H1 (cell line): Measurements from ENCODE around the gene GALNT7. TPM values are rescaled to one million over a fixed set of nuclear protein-coding genes. Genes with fewer than 3 reads are reported as not detected.

ENCODE experiments used
- CTCF ChIA-PET: fragments of 300-600 bp; sonication (Branson Sonifier 250); formaldehyde crosslinking; loops from one replicate; lab custom pipeline; 2021; ENCODE audit not compliant: partially characterized antibody; lab: Charles Lee
- POLR2A ChIA-PET: fragments of 300-600 bp; sonication (Branson Sonifier 250); formaldehyde crosslinking; loops from one replicate; lab custom pipeline; 2021; ENCODE audit warnings: inconsistent platforms; ENCODE audit not compliant: partially characterized antibody; lab: Charles Lee
- DNase-seq, 2 experiments: peaks; one replicate each; pipeline versions ENCODE4 v3.0.0 to v3.0.0-alpha.2; 2010 to 2022; ENCODE audit warnings: low spot score in 2 of 2, low read depth in 1 of 2, mixed read lengths in 1 of 2
- FAIRE-seq: peaks from 2 replicates; lab custom pipeline; 2011; peaks lifted over from hg19 to GRCh38; lab: Jason Lieb, UNC
- H2AFZ ChIP-seq: 2 replicates; pipeline ENCODE4 v1.8.1; 2012; ENCODE audit warnings: low read length, inconsistent platforms
- H2AK5ac ChIP-seq: 2 replicates; pipeline ENCODE4 v1.6.1; 2013; ENCODE audit warnings: low read depth, low read length
- H2BK120ac ChIP-seq: replicated peaks from 2 replicates; pipeline ENCODE3; 2013; ENCODE audit warnings: low read depth, low read length, inconsistent platforms
- H2BK12ac ChIP-seq: 2 replicates; pipeline ENCODE4 v1.6.1; 2013; ENCODE audit warnings: low read depth, low read length
- H2BK15ac ChIP-seq: 2 replicates; pipeline ENCODE4 v1.6.1; 2013; ENCODE audit warnings: low read length
- H2BK20ac ChIP-seq: 2 replicates; pipeline ENCODE4 v1.6.1; 2013; ENCODE audit warnings: low read length
- H2BK5ac ChIP-seq: 2 replicates; pipeline ENCODE4 v1.6.1; 2013; ENCODE audit warnings: low read depth, low read length
- H3K14ac ChIP-seq: 2 replicates; pipeline ENCODE4 v1.6.1; 2013; ENCODE audit warnings: inconsistent platforms; ENCODE audit not compliant: insufficient read length
- H3K18ac ChIP-seq: 2 replicates; pipeline ENCODE4 v1.6.1; 2013; ENCODE audit warnings: low read length; ENCODE audit errors: extremely low read depth
- H3K23ac ChIP-seq: 2 replicates; pipeline ENCODE4 v1.6.1; 2013; ENCODE audit warnings: inconsistent platforms; ENCODE audit not compliant: insufficient read length
- H3K23me2 ChIP-seq: 2 replicates; pipeline ENCODE4 v1.6.1; 2013; ENCODE audit warnings: low read depth, low read length
- H3K27ac ChIP-seq: 2 replicates; pipeline ENCODE4 v1.6.1; 2011; ENCODE audit warnings: low read depth, low read length, inconsistent platforms
- H3K27me3 ChIP-seq, 4 experiments: replicated peaks in 1 of 4; 1 replicate in 1 of 4; 2 replicates in 3 of 4; pipeline versions ENCODE4 v1.6.1 to v1.8.1; 2011 to 2013; ENCODE audit warnings: low read length in 3 of 4, mild to moderate bottlenecking in 3 of 4, inconsistent platforms in 2 of 4, mixed read lengths in 2 of 4, moderate library complexity in 1 of 4; ENCODE audit not compliant: control insufficient read depth in 3 of 4, insufficient read depth in 3 of 4; ENCODE audit errors: extremely low read depth in 1 of 4
- H3K36me3 ChIP-seq, 4 experiments: 2 replicates each; pipeline versions ENCODE4 v1.6.1 to v1.8.1; 2011 to 2013; ENCODE audit warnings: mild to moderate bottlenecking in 4 of 4, low read length in 3 of 4, moderate library complexity in 2 of 4, control low read depth in 1 of 4, inconsistent platforms in 1 of 4; ENCODE audit not compliant: insufficient read depth in 4 of 4, control insufficient read depth in 2 of 4
- H3K4ac ChIP-seq: replicated peaks from 2 replicates; pipeline ENCODE3; 2013; ENCODE audit warnings: low read length, low read depth, mixed read lengths, inconsistent platforms; ENCODE audit not compliant: insufficient read length
- H3K4me1 ChIP-seq, 4 experiments: replicated peaks in 1 of 4; 1 replicate in 1 of 4; 2 replicates in 3 of 4; pipeline versions ENCODE4 v1.6.1 to v1.8.1; 2011 to 2013; ENCODE audit warnings: low read length in 3 of 4, inconsistent platforms in 2 of 4, mixed read lengths in 1 of 4; ENCODE audit not compliant: insufficient read depth in 4 of 4, control insufficient read depth in 3 of 4
- H3K4me2 ChIP-seq, 2 experiments: 2 replicates each; pipeline versions ENCODE4 v1.6.1 to v1.8.1; 2011 to 2013; ENCODE audit warnings: low read depth in 2 of 2, low read length in 2 of 2, control low read depth in 1 of 2, inconsistent platforms in 1 of 2, mild to moderate bottlenecking in 1 of 2; ENCODE audit not compliant: insufficient read depth in 1 of 2
- H3K4me3 ChIP-seq, 4 experiments: fragments of 200-600, 300-600 bp in 1 of 4; sonication (generic), shearing (Covaris generic), sonication (Bioruptor Twin) in 1 of 4; 2 replicates each; pipeline versions ENCODE4 v1.5.1 to v1.8.1; 2011 to 2016; ENCODE audit warnings: low read length in 4 of 4, low read depth in 3 of 4, control low read depth in 2 of 4, inconsistent platforms in 2 of 4, mild to moderate bottlenecking in 2 of 4, mixed read lengths in 1 of 4, moderate library complexity in 1 of 4; ENCODE audit not compliant: insufficient read depth in 2 of 4; ENCODE audit errors: extremely low read depth in 1 of 4
- H3K56ac ChIP-seq: replicated peaks from 2 replicates; pipeline ENCODE3; 2013; ENCODE audit warnings: low read depth, mild to moderate bottlenecking, mixed read lengths, low read length, inconsistent platforms; ENCODE audit not compliant: insufficient read length
- H3K79me1 ChIP-seq: 2 replicates; pipeline ENCODE4 v1.6.1; 2013; ENCODE audit warnings: low read depth, low read length, control low read depth
- H3K79me2 ChIP-seq, 2 experiments: 2 replicates each; pipeline versions ENCODE4 v1.6.1 to v1.8.1; 2012 to 2013; ENCODE audit warnings: low read length in 2 of 2, mild to moderate bottlenecking in 2 of 2, inconsistent platforms in 1 of 2; ENCODE audit not compliant: insufficient read depth in 2 of 2, control insufficient read depth in 1 of 2
- H3K9ac ChIP-seq, 4 experiments: replicated peaks in 1 of 4; 1 replicate in 1 of 4; 2 replicates in 3 of 4; pipeline versions ENCODE4 v1.6.1 to v1.8.1; 2011 to 2013; ENCODE audit warnings: low read depth in 3 of 4, low read length in 3 of 4, control low read depth in 2 of 4, mild to moderate bottlenecking in 2 of 4, moderate library complexity in 2 of 4, inconsistent platforms in 1 of 4; ENCODE audit errors: extremely low read depth in 1 of 4
- H3K9me3 ChIP-seq, 2 experiments: 2 replicates each; pipeline versions ENCODE4 v1.6.1 to v1.8.1; 2012 to 2013; ENCODE audit warnings: mild to moderate bottlenecking in 2 of 2, moderate library complexity in 2 of 2, control low read depth in 1 of 2, inconsistent platforms in 1 of 2, low read depth in 1 of 2, low read length in 1 of 2, mixed read lengths in 1 of 2; ENCODE audit not compliant: insufficient read depth in 2 of 2
- H4K20me1 ChIP-seq, 2 experiments: replicated peaks in 1 of 2; 2 replicates each; pipeline versions ENCODE3 to v1.8.1; 2011 to 2013; ENCODE audit warnings: inconsistent platforms in 2 of 2, low read length in 2 of 2, mild to moderate bottlenecking in 1 of 2; ENCODE audit not compliant: insufficient read depth in 2 of 2, control insufficient read depth in 1 of 2
- H4K5ac ChIP-seq: 2 replicates; pipeline ENCODE4 v1.6.1; 2013; ENCODE audit warnings: low read length, low read depth, mixed read lengths, inconsistent platforms; ENCODE audit not compliant: insufficient read length
- H4K8ac ChIP-seq: 2 replicates; pipeline ENCODE4 v1.8.0; 2013; ENCODE audit warnings: mild to moderate bottlenecking, moderate library complexity, low read length, inconsistent platforms; ENCODE audit not compliant: insufficient read depth; ENCODE audit errors: extremely low read depth
- H4K91ac ChIP-seq: replicated peaks from 2 replicates; pipeline ENCODE3; 2013; ENCODE audit warnings: low read length, mixed read lengths, inconsistent platforms; ENCODE audit not compliant: insufficient read length
- RFX5 ChIP-seq: IDR thresholded peaks from 2 replicates; pipeline ENCODE4 v1.6.1; 2011; ENCODE audit warnings: low read depth, low read length, improper control_type of control experiment, borderline replicate concordance
- RXRA ChIP-seq: IDR thresholded peaks from 2 replicates; pipeline ENCODE4 v1.6.1; 2011; ENCODE audit warnings: low read depth, mild to moderate bottlenecking, low read length, moderate library complexity; ENCODE audit not compliant: insufficient read depth
- WGBS, 2 experiments: shearing (Covaris generic) in 1 of 2; methylation state at CpG; one replicate each; pipeline versions ENCODE4 v1.1.6 to v1.1.7; 2013 to 2015; ENCODE audit warnings: low lambda C conversion rate in 2 of 2, mixed read lengths in 2 of 2, inconsistent platforms in 1 of 2, low coverage in 1 of 2, missing lambda C conversion rate in 1 of 2; ENCODE audit not compliant: insufficient replicate concordance in 2 of 2, insufficient coverage in 1 of 2, insufficient read length in 1 of 2; ENCODE audit errors: extremely low coverage in 1 of 2, missing lambda C conversion rate in 1 of 2; 5-methylcytosine and 5-hydroxymethylcytosine counted together
- polyA plus RNA-seq, 7 experiments: library from polyadenylated mRNA; depleted of rRNA in 3 of 7; stranded (reverse) in 5 of 7; unstranded in 2 of 7; fragments of >200 nt in 5 of 7; fragments of 200-250 nt in 2 of 7; gene quantifications; 1 replicate in 5 of 7; 2 replicates in 1 of 7; 4 replicates in 1 of 7; pipeline versions ENCODE4 v1.2.1 to v1.2.3, GENCODE V29; 2011 to 2013; ENCODE audit warnings: missing spikeins in 2 of 7, mixed read lengths in 2 of 7
- total RNA-seq: library from RNA; stranded (reverse); fragmentation: NEBNext Ultra II Directional; extraction: Animal tissue kit (Norgen Biotek cat#: 25700); gene quantifications from 2 replicates; pipeline ENCODE4 v1.2.1, GENCODE V29; 2021
- TF ChIP-seq, protein P1 (sequence below): IDR thresholded peaks from 2 replicates; pipeline ENCODE4 v1.6.1; 2012; ENCODE audit warnings: low read length, inconsistent platforms

Gene GALNT7
- total and polyA plus RNA-seq, 2 of the 8 experiments (the other 6 are each of a cell fraction or from before 2014, with no cell fraction given), result 22.4 to 85.5 TPM

DNA sequence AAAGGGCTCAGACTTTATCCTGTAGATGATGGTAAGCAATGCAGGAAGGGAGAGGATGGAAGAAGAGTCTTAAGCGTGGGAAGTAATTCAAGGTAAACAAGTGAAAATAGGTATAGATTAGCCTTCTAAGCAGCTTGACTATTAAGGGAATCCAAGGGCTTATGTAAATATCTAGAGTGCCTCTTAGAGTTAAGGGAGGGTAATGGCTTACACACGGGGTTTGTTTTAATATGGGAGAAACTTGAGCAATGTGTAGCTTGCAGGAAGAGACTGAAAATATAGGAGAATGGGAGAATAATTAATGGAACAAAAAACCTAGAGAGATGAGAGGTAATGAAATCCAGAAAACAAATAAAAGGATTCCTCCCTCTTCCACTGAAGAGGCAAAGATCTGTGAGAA lies 189.3 kb downstream of the GALNT7 start:
- Histone ChIP-seq H3K18ac (no peak overlapping the region), H4K20me1 (no peaks in the 10 kb centered on the region), H2BK5ac (no peak overlapping the region), H3K9ac (no peak overlapping the region), H2BK120ac (no peak overlapping the region), H3K9me3 (no peaks in the 10 kb centered on the region), H4K91ac (no peak overlapping the region), H3K27me3 (no peaks in the 10 kb centered on the region), H4K5ac (no peak overlapping the region), H3K56ac (no peak overlapping the region), H3K4ac (no peak overlapping the region), H3K27ac (no peak overlapping the region), H3K4me3 (no peak overlapping the region), H3K23ac (no peak overlapping the region), H2AK5ac (no peak overlapping the region), H3K4me1 (no peaks in the 10 kb centered on the region), H2AFZ (no peak overlapping the region), H2BK15ac (no peak overlapping the region), H4K8ac (no peak overlapping the region), H3K14ac (no peak overlapping the region), H3K36me3 (no peaks in the 10 kb centered on the region), H3K23me2 (no peaks in the 10 kb centered on the region; the same call in 1 of the 2 replicates), H3K79me1 (no peaks in the 10 kb centered on the region), H3K4me2 (no peak overlapping the region), H2BK12ac (no peak overlapping the region), H2BK20ac (no peak overlapping the region; the same call in 1 of the 2 replicates), H3K79me2 (no peaks in the 10 kb centered on the region)
- POLR2A ChIA-PET, result interaction anchor here (0.7 to 1.1 kb wide), 4 partner anchors 14 to 345 kb away, joined by 3 to 4 read pairs (median 3); partner anchors contain the start of genes HMGB2 and SAP30
- CTCF ChIA-PET, result interaction anchor here (0.6 to 3.8 kb wide), 9 partner anchors 11 to 345 kb away, joined by 3 to 11 read pairs (median 4); no protein-coding TSS in a partner anchor
- DNase-seq, result no peak
- 86% methylated on average over 2 of the region's 2 CpGs; no CpG with 5 or more reads in 1 of the 2 experiments for WGBS, 2 experiments
- peak; percentile 48 for FAIRE-seq
- TF ChIP-seq, protein P1, sequence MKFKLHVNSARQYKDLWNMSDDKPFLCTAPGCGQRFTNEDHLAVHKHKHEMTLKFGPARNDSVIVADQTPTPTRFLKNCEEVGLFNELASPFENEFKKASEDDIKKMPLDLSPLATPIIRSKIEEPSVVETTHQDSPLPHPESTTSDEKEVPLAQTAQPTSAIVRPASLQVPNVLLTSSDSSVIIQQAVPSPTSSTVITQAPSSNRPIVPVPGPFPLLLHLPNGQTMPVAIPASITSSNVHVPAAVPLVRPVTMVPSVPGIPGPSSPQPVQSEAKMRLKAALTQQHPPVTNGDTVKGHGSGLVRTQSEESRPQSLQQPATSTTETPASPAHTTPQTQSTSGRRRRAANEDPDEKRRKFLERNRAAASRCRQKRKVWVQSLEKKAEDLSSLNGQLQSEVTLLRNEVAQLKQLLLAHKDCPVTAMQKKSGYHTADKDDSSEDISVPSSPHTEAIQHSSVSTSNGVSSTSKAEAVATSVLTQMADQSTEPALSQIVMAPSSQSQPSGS, result no peak
- TF ChIP-seq RFX5 (no peak), RXRA (no peak)
